ENCODE results near the gene TSPAN18. TPM values are rescaled to one million over a fixed set of nuclear protein-coding genes. Genes with fewer than 3 reads are reported as not detected.

Gene TSPAN18
- total and polyA plus RNA-seq, 2 experiments from 2014 or later, result 0.20 to 0.54 TPM

GRCh38 chr11:44903518-44903917, 176.8 kb downstream of the TSPAN18 start:
- no peak for TF ChIP-seq EZH2phosphoT487 (IDR thresholded peaks at IDR 0.05; ENCODE audit: insufficient read depth, low read depth)
- no peak for TF ChIP-seq EZH2 (IDR thresholded peaks at IDR 0.05; ENCODE audit: insufficient read depth, poor library complexity, severe bottlenecking)
- no peaks in the 10 kb centered on the region for H3K9me3 ChIP-seq (ENCODE audit: low read depth)
- no peaks in the 10 kb centered on the region for H3K9me2 ChIP-seq (ENCODE audit: insufficient read depth)
- no peaks in the 10 kb centered on the region for H3K79me2 ChIP-seq (ENCODE audit: insufficient read depth)
- in situ Hi-C loops (cut with MboI), result loop anchor here (10.0 to 25.0 kb wide), 2 partner anchors 339 to 616 kb away; partner anchors contain the start of gene CD82
- no peak overlapping the region for H3K4me2 ChIP-seq (ENCODE audit: unreplicated experiment)
- no peaks in the 10 kb centered on the region for H3K36me3 ChIP-seq (ENCODE audit: low read depth)
- no peaks in the 10 kb centered on the region for H4K20me1 ChIP-seq (ENCODE audit: insufficient read depth)
- no peak overlapping the region for H3K9ac ChIP-seq
- H2AFZ ChIP-seq, result no peak overlapping the region
- no peaks in the 10 kb centered on the region for H3F3A ChIP-seq (ENCODE audit: insufficient read depth)
- H3K27ac ChIP-seq, result no peak overlapping the region
- 71 to 76% methylated on average over 3 of the region's 3 CpGs for WGBS, 2 experiments (ENCODE audit: low coverage in 1 of 2, low lambda C conversion rate in 2 of 2, missing lambda C conversion rate in 2 of 2)
- H3K27me3 ChIP-seq (replicated peaks; ENCODE audit: insufficient read depth), result peaks cover 14% of the 10 kb centered on the region
- H3K4me3 ChIP-seq, result no peak overlapping the region
- DNase-seq, result no peak
- no peaks in the 10 kb centered on the region for H3K4me1 ChIP-seq (ENCODE audit: insufficient read depth)

- in situ Hi-C loops (cut with MboI), result loop anchor here (5.0 to 25.0 kb wide), 3 partner anchors 282 to 617 kb away; partner anchors contain the start of gene CD82
- H3K4me1 ChIP-seq (ENCODE audit: insufficient read depth), result no peaks in the 10 kb centered on the region
- DNase-seq, result no peak
- no peaks in the 10 kb centered on the region for H4K20me1 ChIP-seq (ENCODE audit: insufficient read depth)
- no peaks in the 10 kb centered on the region for H3K36me3 ChIP-seq (ENCODE audit: low read depth)
- H3K9me2 ChIP-seq (ENCODE audit: insufficient read depth), result no peaks in the 10 kb centered on the region
- H3K27ac ChIP-seq, result no peak overlapping the region
- TF ChIP-seq EZH2phosphoT487 (IDR thresholded peaks at IDR 0.05; ENCODE audit: insufficient read depth, low read depth) (no peak), EZH2 (IDR thresholded peaks at IDR 0.05; ENCODE audit: insufficient read depth, poor library complexity, severe bottlenecking) (no peak)
- H3K9ac ChIP-seq, result no peak overlapping the region
- no peaks in the 10 kb centered on the region for H3F3A ChIP-seq (ENCODE audit: insufficient read depth)
- 42 to 45% methylated on average over 12 of the region's 12 CpGs for WGBS, 2 experiments (ENCODE audit: low coverage in 1 of 2, low lambda C conversion rate in 2 of 2, missing lambda C conversion rate in 2 of 2)
- no peak overlapping the region for H2AFZ ChIP-seq
- no peaks in the 10 kb centered on the region for H3K9me3 ChIP-seq (ENCODE audit: low read depth)
- H3K79me2 ChIP-seq (ENCODE audit: insufficient read depth), result no peaks in the 10 kb centered on the region
- H3K4me2 ChIP-seq (ENCODE audit: unreplicated experiment), result no peak overlapping the region
- H3K27me3 ChIP-seq (replicated peaks; ENCODE audit: insufficient read depth), result peaks cover 15% of the 10 kb centered on the region
- H3K4me3 ChIP-seq, result no peak overlapping the region
These were observed 177.7 kb downstream of the TSPAN18 start for GRCh38 chr11:44904261-44905020.

GRCh38 chr11:44905131-44905866, 178.5 kb downstream of the TSPAN18 start:
- H3K36me3 ChIP-seq (ENCODE audit: low read depth), result no peaks in the 10 kb centered on the region
- no peak overlapping the region for H3K4me3 ChIP-seq
- no peaks in the 10 kb centered on the region for H3K9me2 ChIP-seq (ENCODE audit: insufficient read depth)
- H3K27ac ChIP-seq, result no peak overlapping the region
- TF ChIP-seq EZH2 (IDR thresholded peaks at IDR 0.05; ENCODE audit: insufficient read depth, poor library complexity, severe bottlenecking) (no peak), EZH2phosphoT487 (IDR thresholded peaks at IDR 0.05; ENCODE audit: insufficient read depth, low read depth) (no peak)
- DNase-seq, result no peak
- no peak overlapping the region for H3K4me2 ChIP-seq (ENCODE audit: unreplicated experiment)
- H3K9ac ChIP-seq, result no peak overlapping the region
- 86 to 90% methylated on average over 9 of the region's 9 CpGs for WGBS, 2 experiments (ENCODE audit: low coverage in 1 of 2, low lambda C conversion rate in 2 of 2, missing lambda C conversion rate in 2 of 2)
- no peaks in the 10 kb centered on the region for H3K4me1 ChIP-seq (ENCODE audit: insufficient read depth)
- H3K79me2 ChIP-seq (ENCODE audit: insufficient read depth), result no peaks in the 10 kb centered on the region
- no peaks in the 10 kb centered on the region for H3K9me3 ChIP-seq (ENCODE audit: low read depth)
- no peak overlapping the region for H2AFZ ChIP-seq
- in situ Hi-C loops (cut with MboI), result loop anchor here (5.0 to 25.0 kb wide), 3 partner anchors 283 to 618 kb away; partner anchors contain the start of gene CD82
- no peaks in the 10 kb centered on the region for H4K20me1 ChIP-seq (ENCODE audit: insufficient read depth)
- H3F3A ChIP-seq (ENCODE audit: insufficient read depth), result no peaks in the 10 kb centered on the region
- H3K27me3 ChIP-seq (replicated peaks; ENCODE audit: insufficient read depth), result peaks cover 15% of the 10 kb centered on the region

DNA sequence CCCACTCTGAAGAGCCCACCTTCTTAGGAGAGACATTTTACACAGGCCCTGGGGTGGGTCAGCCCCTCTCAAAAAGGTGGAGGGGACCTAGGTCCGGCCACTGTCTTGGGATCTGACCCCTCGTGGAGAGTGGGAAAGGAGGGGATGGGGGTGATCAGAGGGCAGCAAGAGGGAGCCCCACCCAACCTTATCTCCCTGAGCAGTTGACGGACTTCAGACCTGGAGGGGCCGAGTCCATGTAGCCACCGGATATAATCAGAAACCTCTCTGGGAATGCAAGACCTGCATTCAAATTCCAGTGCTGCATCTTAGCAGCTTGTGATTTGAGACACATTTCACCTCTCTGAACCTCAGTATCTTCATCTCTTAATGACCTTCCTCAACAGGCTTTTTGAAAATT, 179.9 kb downstream of the TSPAN18 start:
- no peaks in the 10 kb centered on the region for H3K36me3 ChIP-seq (ENCODE audit: low read depth)
- H3K9me3 ChIP-seq (ENCODE audit: low read depth), result no peaks in the 10 kb centered on the region
- WGBS, 2 experiments (ENCODE audit: low coverage in 1 of 2, low lambda C conversion rate in 2 of 2, missing lambda C conversion rate in 2 of 2), result 50 to 51% methylated on average over 5 of the region's 5 CpGs
- H3K4me3 ChIP-seq, result no peak overlapping the region
- H3K4me1 ChIP-seq (ENCODE audit: insufficient read depth), result no peaks in the 10 kb centered on the region
- peaks cover 15% of the 10 kb centered on the region for H3K27me3 ChIP-seq (replicated peaks; ENCODE audit: insufficient read depth)
- no peaks in the 10 kb centered on the region for H4K20me1 ChIP-seq (ENCODE audit: insufficient read depth)
- no peak overlapping the region for H2AFZ ChIP-seq
- no peak overlapping the region for H3K27ac ChIP-seq
- TF ChIP-seq EZH2phosphoT487 (IDR thresholded peaks at IDR 0.05; ENCODE audit: insufficient read depth, low read depth) (no peak), EZH2 (IDR thresholded peaks at IDR 0.05; ENCODE audit: insufficient read depth, poor library complexity, severe bottlenecking) (no peak)
- H3F3A ChIP-seq (ENCODE audit: insufficient read depth), result no peaks in the 10 kb centered on the region
- no peak overlapping the region for H3K4me2 ChIP-seq (ENCODE audit: unreplicated experiment)
- no peaks in the 10 kb centered on the region for H3K79me2 ChIP-seq (ENCODE audit: insufficient read depth)
- DNase-seq, result no peak
- H3K9ac ChIP-seq, result no peak overlapping the region
- in situ Hi-C loops (cut with MboI), result loop anchor here (5.0 to 25.0 kb wide), 3 partner anchors 284 to 619 kb away; partner anchors contain the start of gene CD82
- H3K9me2 ChIP-seq (ENCODE audit: insufficient read depth), result no peaks in the 10 kb centered on the region

Measured in GM23248 (cell line).